ENCODE data around the gene TNNC1.

TNNC1 gene

DNA sequence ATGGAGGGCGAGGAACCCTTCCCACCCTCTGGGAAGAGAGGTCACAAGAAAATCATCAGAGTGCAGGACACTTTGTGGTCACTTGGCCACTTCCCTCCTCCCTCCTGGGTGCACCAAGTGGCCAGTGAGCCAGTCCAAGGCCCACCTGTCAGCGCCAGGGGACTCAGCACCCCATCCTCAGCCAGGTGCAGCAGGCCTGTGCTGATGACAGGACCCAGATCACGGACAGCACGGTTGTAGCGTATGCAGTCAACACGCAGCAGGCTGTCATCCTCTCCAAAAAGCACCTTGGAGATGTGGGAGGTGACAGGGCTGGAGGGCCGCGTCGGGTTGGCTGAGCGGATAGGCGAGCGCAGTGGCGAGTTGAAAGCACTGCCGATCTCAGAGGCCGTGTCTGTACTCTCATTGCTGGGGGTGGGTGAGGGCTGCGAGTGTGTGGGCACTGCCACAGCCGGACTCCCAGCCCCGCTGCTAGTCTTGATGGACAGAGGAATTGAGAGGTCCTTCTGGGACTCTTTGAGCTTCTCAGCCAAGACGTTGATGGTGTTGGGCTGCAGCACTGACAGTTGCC lies 50.5 kb downstream of the TNNC1 start:
- no peak overlapping the region for H3K4me3 ChIP-seq (ENCODE audit: low read depth, low read length)
- TF ChIP-seq, protein P1, sequence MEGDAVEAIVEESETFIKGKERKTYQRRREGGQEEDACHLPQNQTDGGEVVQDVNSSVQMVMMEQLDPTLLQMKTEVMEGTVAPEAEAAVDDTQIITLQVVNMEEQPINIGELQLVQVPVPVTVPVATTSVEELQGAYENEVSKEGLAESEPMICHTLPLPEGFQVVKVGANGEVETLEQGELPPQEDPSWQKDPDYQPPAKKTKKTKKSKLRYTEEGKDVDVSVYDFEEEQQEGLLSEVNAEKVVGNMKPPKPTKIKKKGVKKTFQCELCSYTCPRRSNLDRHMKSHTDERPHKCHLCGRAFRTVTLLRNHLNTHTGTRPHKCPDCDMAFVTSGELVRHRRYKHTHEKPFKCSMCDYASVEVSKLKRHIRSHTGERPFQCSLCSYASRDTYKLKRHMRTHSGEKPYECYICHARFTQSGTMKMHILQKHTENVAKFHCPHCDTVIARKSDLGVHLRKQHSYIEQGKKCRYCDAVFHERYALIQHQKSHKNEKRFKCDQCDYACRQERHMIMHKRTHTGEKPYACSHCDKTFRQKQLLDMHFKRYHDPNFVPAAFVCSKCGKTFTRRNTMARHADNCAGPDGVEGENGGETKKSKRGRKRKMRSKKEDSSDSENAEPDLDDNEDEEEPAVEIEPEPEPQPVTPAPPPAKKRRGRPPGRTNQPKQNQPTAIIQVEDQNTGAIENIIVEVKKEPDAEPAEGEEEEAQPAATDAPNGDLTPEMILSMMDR (IDR thresholded peaks at IDR 0.05; ENCODE audit: low read depth, low read length) = no peak
- DNase-seq = no peak
- no peaks in the 10 kb centered on the region for H3K27me3 ChIP-seq
- H3K36me3 ChIP-seq = peaks cover 4% of the 10 kb centered on the region
- H3K4me1 ChIP-seq = no peaks in the 10 kb centered on the region
- no peaks in the 10 kb centered on the region for H3K9me3 ChIP-seq

DNA sequence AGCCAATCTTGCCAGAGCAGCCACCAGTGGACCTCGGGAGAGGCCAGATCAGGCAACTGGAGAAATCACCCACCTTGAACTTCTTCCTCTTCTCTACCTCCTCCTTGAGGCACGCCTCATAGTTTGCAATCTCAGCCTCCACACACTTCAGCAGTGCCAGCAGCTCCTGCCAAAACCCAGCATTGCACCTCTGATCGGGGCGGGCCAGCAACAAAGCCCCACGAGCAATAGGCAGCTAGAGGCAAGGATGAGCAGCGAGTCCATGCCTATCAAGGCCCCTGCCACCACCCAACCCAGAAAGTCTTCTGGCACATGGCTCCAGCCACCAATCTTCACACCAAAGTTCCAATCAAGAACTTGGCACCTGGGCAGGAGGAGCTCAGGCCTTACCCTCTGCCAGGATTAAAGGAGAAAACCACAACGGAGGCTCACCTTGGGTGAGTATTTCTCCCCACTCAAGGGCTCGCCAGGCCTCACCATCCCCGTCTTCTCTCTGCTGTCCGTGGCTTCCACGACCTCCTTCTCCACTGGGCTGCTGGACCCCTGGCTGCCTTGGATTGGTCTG lies 51.1 kb downstream of the TNNC1 start:
- TF ChIP-seq, protein P1 (IDR thresholded peaks at IDR 0.05; ENCODE audit: low read depth, low read length) = no peak
- no peak for DNase-seq
- peaks cover 4% of the 10 kb centered on the region for H3K36me3 ChIP-seq
- H3K27me3 ChIP-seq = no peaks in the 10 kb centered on the region
- H3K4me3 ChIP-seq (ENCODE audit: low read depth, low read length) = no peak overlapping the region
- no peaks in the 10 kb centered on the region for H3K4me1 ChIP-seq
- H3K9me3 ChIP-seq = no peaks in the 10 kb centered on the region

DNA sequence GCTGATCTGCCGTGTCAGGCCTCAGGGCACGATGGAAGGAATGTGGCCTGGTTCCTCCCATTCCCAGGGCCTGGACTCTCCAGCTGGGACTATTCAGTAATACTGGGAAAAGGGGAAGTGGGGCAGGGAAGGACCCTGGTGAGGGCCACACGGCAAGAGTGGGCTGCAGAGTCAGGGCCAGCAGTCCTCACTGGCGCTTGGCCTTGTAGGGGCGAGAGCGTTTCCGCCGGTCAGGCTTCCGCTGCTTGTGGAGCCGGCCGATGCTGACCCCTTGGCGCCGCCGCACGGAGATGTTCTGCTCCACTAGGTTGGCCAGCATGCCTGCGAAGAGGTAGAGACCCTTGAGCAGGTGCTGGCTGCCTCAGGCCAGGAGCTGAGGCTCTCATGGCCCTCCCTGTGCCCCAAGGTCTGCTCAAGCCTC lies 51.7 kb downstream of the TNNC1 start:
- TF ChIP-seq, protein P1 (IDR thresholded peaks at IDR 0.05; ENCODE audit: low read depth, low read length) = no peak
- no peaks in the 10 kb centered on the region for H3K4me1 ChIP-seq
- DNase-seq = no peak
- no peaks in the 10 kb centered on the region for H3K9me3 ChIP-seq
- no peaks in the 10 kb centered on the region for H3K27me3 ChIP-seq
- H3K4me3 ChIP-seq (ENCODE audit: low read depth, low read length) = no peak overlapping the region
- H3K36me3 ChIP-seq = peaks cover 4% of the 10 kb centered on the region

DNA sequence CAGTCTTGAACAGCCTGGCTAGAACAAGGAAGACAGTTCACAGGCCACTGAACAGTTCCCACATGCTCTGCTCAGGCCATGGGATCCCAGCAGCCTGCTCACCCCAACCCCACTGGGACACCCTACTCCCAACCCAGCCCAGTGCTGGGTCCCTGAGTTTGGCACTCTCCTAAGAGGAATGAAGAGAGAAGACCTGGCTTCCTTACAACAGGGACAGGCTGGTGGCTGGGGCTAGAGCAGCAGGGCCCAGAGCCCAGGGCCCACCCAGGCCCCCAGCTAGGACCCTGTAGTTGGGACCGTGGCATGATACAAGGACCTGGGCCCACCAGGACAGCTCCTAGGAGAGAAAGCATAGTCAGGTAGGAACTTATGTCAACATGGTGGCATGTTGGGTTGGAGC lies 52.3 kb downstream of the TNNC1 start:
- no peaks in the 10 kb centered on the region for H3K9me3 ChIP-seq

More for the DNA sequence above, 52.3 kb downstream of the TNNC1 start:
- H3K36me3 ChIP-seq = peaks cover under 1% of the 10 kb centered on the region
- TF ChIP-seq, protein P1 (IDR thresholded peaks at IDR 0.05; ENCODE audit: low read depth, low read length) = no peak
- no peaks in the 10 kb centered on the region for H3K4me1 ChIP-seq
- DNase-seq = no peak
- no peaks in the 10 kb centered on the region for H3K27me3 ChIP-seq
- no peak overlapping the region for H3K4me3 ChIP-seq (ENCODE audit: low read depth, low read length)

All from BE2C (cell line).